NCI-H2029 treated with DMSO at 0.1 percent for 48 hours (cell line): Measurements from ENCODE around the gene DESI1.
A peak's percentile ranks its signal among the peaks of the same experiment; 100 is the strongest.
"Not testable (repeated sequence)": the region's sequence is repeated elsewhere in the genome, so short reads cannot be mapped to it uniquely, and the experiment has no call there.

Source experiments
- DNase-seq: peaks from one replicate; lab custom pipeline; 2025; lab: John Stamatoyannopoulos, UW

The DESI1 gene

GRCh38 chr22:41620589-41621098, at the start of gene DESI1:
TSS of gene DESI1 (minus strand) at chr22:41621043. CDS start at chr22:41620839, 204 bp downstream.
- no peak for DNase-seq

GRCh38 chr22:41668971-41669911, 48.4 kb upstream of the DESI1 start:
- no peak for DNase-seq

GRCh38 chr22:41664951-41665350, 44.1 kb upstream of the DESI1 start:
- DNase-seq, result no peak

GRCh38 chr22:41664490-41664889, 43.6 kb upstream of the DESI1 start:
- DNase-seq, result no peak

- not testable (repeated sequence) for DNase-seq
Measured at GRCh38 chr22:41663594-41663993, 42.8 kb upstream of the DESI1 start.

- no peak for DNase-seq
Measured at GRCh38 chr22:41661713-41662112, 40.9 kb upstream of the DESI1 start.

GRCh38 chr22:41661088-41661487, 40.2 kb upstream of the DESI1 start:
- DNase-seq, result no peak

- DNase-seq, result no peak
Measured at GRCh38 chr22:41660416-41660815, 39.6 kb upstream of the DESI1 start.

GRCh38 chr22:41659941-41660340, 39.1 kb upstream of the DESI1 start:
- no peak for DNase-seq

GRCh38 chr22:41658869-41659268, 38.0 kb upstream of the DESI1 start:
- no peak for DNase-seq

- no peak for DNase-seq
Measured at GRCh38 chr22:41657709-41658108, 36.9 kb upstream of the DESI1 start.

- DNase-seq, result no peak
Measured at GRCh38 chr22:41656556-41656955, 35.7 kb upstream of the DESI1 start.

GRCh38 chr22:41654322-41654721, 33.5 kb upstream of the DESI1 start:
- no peak for DNase-seq

- DNase-seq, result no peak
Measured at GRCh38 chr22:41650821-41651220, 30.0 kb upstream of the DESI1 start.

- DNase-seq, result no peak
Measured at GRCh38 chr22:41650229-41650628, 29.4 kb upstream of the DESI1 start.

- no peak for DNase-seq
Measured at GRCh38 chr22:41648432-41648831, 27.6 kb upstream of the DESI1 start.

GRCh38 chr22:41647771-41648170, 26.9 kb upstream of the DESI1 start:
- DNase-seq, result no peak

- DNase-seq, result no peak
Measured at GRCh38 chr22:41642331-41643110, 21.7 kb upstream of the DESI1 start.

- DNase-seq, result no peak
Measured at GRCh38 chr22:41641854-41642253, 21.0 kb upstream of the DESI1 start.

GRCh38 chr22:41638748-41639147, 17.9 kb upstream of the DESI1 start:
- no peak for DNase-seq

GRCh38 chr22:41638124-41638523, 17.3 kb upstream of the DESI1 start:
- DNase-seq, result peak; percentile 48

- DNase-seq, result not testable (repeated sequence)
Measured at GRCh38 chr22:41637623-41638022, 16.8 kb upstream of the DESI1 start.

- peak; percentile 24 for DNase-seq
Measured at GRCh38 chr22:41636467-41636866, 15.6 kb upstream of the DESI1 start.
